Endothelial cell of umbilical vein (primary cell): ENCODE results near the gene MACROH2A1. TPM values are rescaled to one million over a fixed set of nuclear protein-coding genes. Genes with fewer than 3 reads are reported as not detected.

Experiments
- BruUV-seq: library from RNA; stranded (reverse); fragments of 400-500 nt; replicated peaks from 2 replicates; lab custom pipeline; 2021; lab: Mats Ljungman, UMichigan
- CTCF ChIA-PET: fragments of 300-600, 350-600 bp; sonication (Branson Sonifier 250); formaldehyde crosslinking; loops from one replicate; lab custom pipeline; 2021; ENCODE audit warnings: antibody characterized with exemption, inconsistent platforms; lab: Charles Lee
- POLR2A ChIA-PET: fragments of 300-600, 350-600 bp; sonication (Branson Sonifier 250); formaldehyde crosslinking; loops from one replicate; lab custom pipeline; 2021; ENCODE audit warnings: antibody characterized with exemption, inconsistent platforms; lab: Charles Lee
- DNase-seq: peaks from one replicate; pipeline ENCODE4 v3.0.0-alpha.2; 2011; ENCODE audit warnings: low read depth, low spot score
- FAIRE-seq: peaks from 2 replicates; lab custom pipeline; 2011; peaks lifted over from hg19 to GRCh38; lab: Jason Lieb, UNC
- H2AFZ ChIP-seq: 2 replicates; pipeline ENCODE4 v1.6.0; 2012; ENCODE audit warnings: low read depth, low read length, control low read depth, inconsistent platforms
- H3K27ac ChIP-seq: 2 replicates; pipeline ENCODE4 v1.5.1; 2011; ENCODE audit warnings: low read depth, mild to moderate bottlenecking, control low read depth, low read length, moderate library complexity; ENCODE audit not compliant: insufficient read depth
- H3K27me3 ChIP-seq, 2 experiments: 2 replicates each; pipeline versions ENCODE4 v1.6.0 to v1.6.1; 2011; ENCODE audit warnings: low read length in 2 of 2, mixed read lengths in 1 of 2; ENCODE audit not compliant: control insufficient read depth in 2 of 2, insufficient read depth in 2 of 2
- H3K36me3 ChIP-seq, 2 experiments: 2 replicates in 1 of 2; 3 replicates in 1 of 2; pipeline ENCODE4 v1.5.1; 2011; ENCODE audit warnings: low read length in 2 of 2, mild to moderate bottlenecking in 1 of 2, moderate library complexity in 1 of 2; ENCODE audit not compliant: control insufficient read depth in 2 of 2, insufficient read depth in 2 of 2; ENCODE audit errors: extremely low read depth in 1 of 2
- H3K4me1 ChIP-seq: 3 replicates; pipeline ENCODE4 v1.5.1; 2011; ENCODE audit warnings: mild to moderate bottlenecking, low read length; ENCODE audit not compliant: control insufficient read depth, insufficient read depth; ENCODE audit errors: extremely low read depth
- H3K4me2 ChIP-seq: 2 replicates; pipeline ENCODE4 v1.6.1; 2011; ENCODE audit warnings: low read length, control low read depth, mixed read lengths; ENCODE audit not compliant: insufficient read depth
- H3K4me3 ChIP-seq, 3 experiments: fragments of 200-600 bp in 1 of 3; sonication (generic), shearing (Covaris generic) in 1 of 3; replicated peaks in 1 of 3; 2 replicates each; pipeline ENCODE4 v1.5.1; 2011 to 2016; ENCODE audit warnings: control low read depth in 3 of 3, low read length in 3 of 3, mild to moderate bottlenecking in 2 of 3, inconsistent platforms in 1 of 3, low read depth in 1 of 3, moderate library complexity in 1 of 3; ENCODE audit not compliant: insufficient read depth in 1 of 3
- H3K79me2 ChIP-seq: 2 replicates; pipeline ENCODE4 v1.6.0; 2012; ENCODE audit warnings: low read length, inconsistent platforms; ENCODE audit not compliant: control insufficient read depth, insufficient read depth
- H3K9ac ChIP-seq: replicated peaks from 2 replicates; pipeline ENCODE3; 2011; ENCODE audit warnings: low read length, control low read depth; ENCODE audit not compliant: insufficient read depth; ENCODE audit errors: extremely low read depth
- H3K9me1 ChIP-seq: replicated peaks from 3 replicates; pipeline ENCODE4 v1.6.0; 2011; ENCODE audit warnings: mild to moderate bottlenecking, low read length; ENCODE audit not compliant: control insufficient read depth, insufficient read depth; ENCODE audit errors: extremely low read depth
- H3K9me3 ChIP-seq: replicated peaks from 2 replicates; pipeline ENCODE4 v1.5.1; 2012; ENCODE audit warnings: low read length, inconsistent platforms; ENCODE audit not compliant: control insufficient read depth, insufficient read depth
- H4K20me1 ChIP-seq: replicated peaks from 2 replicates; pipeline ENCODE3; 2011; ENCODE audit warnings: mild to moderate bottlenecking, low read length; ENCODE audit not compliant: control insufficient read depth, insufficient read depth; ENCODE audit errors: extremely low read depth
- CTCF ChIP-seq, 2 donors: IDR thresholded peaks; 1 replicate in 1 of 2; 2 replicates in 1 of 2; pipeline ENCODE4 v1.5.1; 2011; ENCODE audit warnings: low read length in 2 of 2, mild to moderate bottlenecking in 2 of 2, moderate library complexity in 2 of 2, control low read depth in 1 of 2, inconsistent platforms in 1 of 2, low read depth in 1 of 2; ENCODE audit not compliant: insufficient read depth in 1 of 2; ENCODE audit errors: extremely low read depth in 1 of 2
- EZH2 ChIP-seq: IDR thresholded peaks from 2 replicates; pipeline ENCODE4 v1.6.1; 2012; ENCODE audit warnings: borderline replicate concordance, low read depth, mild to moderate bottlenecking, moderate library complexity, low read length, inconsistent platforms; ENCODE audit not compliant: severe bottlenecking
- FOS ChIP-seq: IDR thresholded peaks from 2 replicates; pipeline ENCODE4 v1.6.1; 2011; ENCODE audit warnings: mild to moderate bottlenecking, low read length, moderate library complexity, borderline replicate concordance; ENCODE audit not compliant: insufficient read depth
- GATA2 ChIP-seq: IDR thresholded peaks from 2 replicates; pipeline ENCODE4 v1.7.0; 2011; ENCODE audit warnings: low read depth, mild to moderate bottlenecking, moderate library complexity, mixed read lengths, low read length; ENCODE audit not compliant: insufficient read length, insufficient read depth
- JUN ChIP-seq: IDR thresholded peaks from 2 replicates; pipeline ENCODE4 v1.6.1; 2011; ENCODE audit warnings: borderline replicate concordance, low read depth; ENCODE audit not compliant: insufficient read length, insufficient read depth
- MAX ChIP-seq: IDR thresholded peaks from 2 replicates; pipeline ENCODE4 v1.6.1; 2011; ENCODE audit not compliant: insufficient read depth, insufficient read length
- POLR2AphosphoS5 ChIP-seq: IDR thresholded peaks from 2 replicates; pipeline ENCODE4 v1.6.1; 2012; ENCODE audit warnings: low read depth, mild to moderate bottlenecking, control low read depth, low read length, moderate library complexity; ENCODE audit not compliant: insufficient read depth
- dilution Hi-C: fragments of 300-500 bp; cut with MboI; formaldehyde crosslinking; loops from one replicate; pipeline ENCODE4 v1.15.0; 2019; ENCODE audit warnings: low sequenced_read_pairs; ENCODE audit not compliant: extremely low pct_ligation_motif_present
- intact Hi-C: fragments of 100-400 bp; cut with micrococcal nuclease; formaldehyde crosslinking; loops from one replicate; pipeline ENCODE4 v1.10.0; 2022
- polyA plus RNA-seq, 4 experiments: library from polyadenylated mRNA; depleted of rRNA in 3 of 4; stranded (reverse) in 3 of 4; unstranded in 1 of 4; fragments of >200 nt; gene quantifications; 2 replicates each; pipeline versions ENCODE4 v1.2.1 to v1.2.3, GENCODE V29; 2011 to 2012; ENCODE audit warnings: missing spikeins in 1 of 4
- total RNA-seq: library from RNA; stranded (reverse); gene quantifications from 2 replicates; pipeline ENCODE4 v1.2.3, GENCODE V29; 2021

MACROH2A1 gene
- total and polyA plus RNA-seq, 2 donors (not counting 3 experiments of a cell fraction or from before 2014, with no cell fraction given) = 89.3 to 147 TPM

GRCh38 chr5:135324160-135324559 is 74.9 kb downstream of the MACROH2A1 start:
- no peaks in the 10 kb centered on the region for H4K20me1 ChIP-seq
- H3K36me3 ChIP-seq = no peaks in the 10 kb centered on the region
- no peaks in the 10 kb centered on the region for H3K4me1 ChIP-seq
- H3K9me3 ChIP-seq = no peaks in the 10 kb centered on the region
- no peak overlapping the region for H3K4me3 ChIP-seq
- no peak overlapping the region for H2AFZ ChIP-seq
- H3K79me2 ChIP-seq = no peaks in the 10 kb centered on the region
- no peak overlapping the region for H3K4me2 ChIP-seq
- no peak overlapping the region for H3K27ac ChIP-seq
- ChIA-PET CTCF (interaction anchor here (1.2 to 2.1 kb wide), 3 partner anchors 15 to 113 kb away, joined by 4 read pairs; no protein-coding TSS in a partner anchor), POLR2A (no interaction called here)
- no peak for DNase-seq
- BruUV-seq = no TSS peak
- intact Hi-C loops (no loop called here), dilution Hi-C loops (no loop called here)
- no peak for FAIRE-seq
- H3K27me3 ChIP-seq = no peaks in the 10 kb centered on the region
- TF ChIP-seq EZH2 = no peak
- TF ChIP-seq MAX = no peak
- no peak for TF ChIP-seq POLR2AphosphoS5
- no peak for TF ChIP-seq GATA2
- no peak for TF ChIP-seq FOS
- no peak for TF ChIP-seq JUN
- TF ChIP-seq CTCF (IDR thresholded peaks at IDR 0.05; ENCODE audit: extremely low read depth in 1 of 2, insufficient read depth in 1 of 2, low read depth in 1 of 2, low read length in 2 of 2) = no peak
- H3K9ac ChIP-seq = no peak overlapping the region
- H3K9me1 ChIP-seq = no peaks in the 10 kb centered on the region
